ENCODE data around the gene RAVER1.

RAVER1 gene

DNA sequence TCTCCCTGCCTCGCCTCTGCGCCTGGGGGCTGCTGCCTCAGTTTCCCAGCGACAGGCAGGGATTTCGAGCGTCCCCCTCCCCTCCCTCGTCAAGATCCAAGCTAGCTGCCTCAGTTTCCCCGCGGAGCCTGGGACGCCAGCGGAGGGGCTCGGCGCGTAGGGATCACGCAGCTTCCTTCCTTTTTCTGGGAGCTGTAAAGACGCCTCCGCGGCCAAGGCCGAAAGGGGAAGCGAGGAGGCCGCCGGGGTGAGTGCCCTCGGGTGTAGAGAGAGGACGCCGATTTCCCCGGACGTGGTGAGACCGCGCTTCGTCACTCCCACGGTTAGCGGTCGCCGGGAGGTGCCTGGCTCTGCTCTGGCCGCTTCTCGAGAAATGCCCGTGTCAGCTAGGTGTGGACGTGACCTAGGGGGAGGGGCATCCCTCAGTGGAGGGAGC is 63.1 kb downstream of the RAVER1 start:
- H3K4me3 ChIP-seq (ENCODE audit: low read depth, low read length): peak overlapping the region; percentile 34
- peak overlapping the region; percentile 55 for H2AFZ ChIP-seq
- TF ChIP-seq CTCF (IDR thresholded peaks at IDR 0.05): no peak

DNA sequence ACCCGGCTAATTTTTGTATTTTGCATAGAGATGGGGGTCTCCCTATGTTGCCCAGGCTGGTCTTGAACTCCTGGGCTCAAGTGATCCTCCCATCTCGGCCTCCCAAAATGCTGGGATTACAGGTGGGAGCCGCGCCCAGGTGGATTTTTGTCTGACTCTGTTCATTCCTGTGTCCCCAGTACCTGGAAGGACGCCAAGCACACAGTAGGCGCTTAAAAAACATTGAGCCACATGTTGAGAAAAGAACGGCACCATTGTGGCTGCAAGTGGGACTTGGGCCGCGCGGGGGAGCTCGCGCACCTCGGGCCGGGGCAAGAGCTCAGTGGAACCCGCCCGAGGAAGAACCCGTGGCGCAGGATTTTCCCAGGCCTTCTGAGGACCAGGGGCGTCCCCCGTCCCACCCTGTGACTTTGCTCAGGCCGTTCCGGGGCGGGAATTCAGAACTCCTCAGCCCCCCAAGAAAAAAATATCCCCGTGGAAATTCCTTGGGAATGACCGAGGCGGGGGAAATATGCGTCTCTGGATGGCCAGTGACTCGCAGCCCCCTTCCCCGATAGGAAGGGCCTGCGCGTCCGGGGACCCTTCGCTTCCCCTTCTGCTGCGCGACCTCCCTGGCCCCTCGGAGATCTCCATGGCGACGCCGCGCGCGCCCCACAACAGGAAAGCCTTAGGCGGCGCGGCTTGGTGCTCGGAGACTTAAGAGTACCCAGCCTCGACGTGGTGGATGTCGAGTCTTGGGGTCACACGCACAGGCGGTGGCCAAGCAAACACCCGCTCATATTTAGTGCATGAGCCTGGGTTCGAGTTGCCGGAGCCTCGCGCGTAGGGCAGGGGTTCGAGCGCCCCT is 63.8 kb downstream of the RAVER1 start:
- TF ChIP-seq CTCF (IDR thresholded peaks at IDR 0.05): peak; percentile 98
- Histone ChIP-seq H3K9ac (no peak overlapping the region), H3K27me3 (ENCODE audit: control insufficient read depth, insufficient read depth, low read length) (no peaks in the 10 kb centered on the region), H3K4me1 (no peaks in the 10 kb centered on the region), H3K4me2 (ENCODE audit: low read length) (peak overlapping the region; percentile 71), H3K4me3 (ENCODE audit: low read depth, low read length) (peak overlapping the region; percentile 34), H3K27ac (peak overlapping the region; percentile 68), H3K9me3 (ENCODE audit: control insufficient read depth, low read length) (no peaks in the 10 kb centered on the region), H3K36me3 (ENCODE audit: control insufficient read depth, insufficient read depth, low read length) (no peaks in the 10 kb centered on the region), H3K79me2 (no peaks in the 10 kb centered on the region), H2AFZ (peak overlapping the region; percentile 55)

More for the DNA sequence above, 63.1 kb downstream of the RAVER1 start:
- Histone ChIP-seq H3K9me3 (ENCODE audit: control insufficient read depth, low read length) (no peaks in the 10 kb centered on the region), H3K27ac (peak overlapping the region; percentile 68), H3K36me3 (ENCODE audit: control insufficient read depth, insufficient read depth, low read length) (no peaks in the 10 kb centered on the region), H3K4me2 (ENCODE audit: low read length) (peak overlapping the region; percentile 71), H3K79me2 (no peaks in the 10 kb centered on the region), H3K4me1 (no peaks in the 10 kb centered on the region), H3K9ac (no peak overlapping the region), H3K27me3 (ENCODE audit: control insufficient read depth, insufficient read depth, low read length) (no peaks in the 10 kb centered on the region)

DNA sequence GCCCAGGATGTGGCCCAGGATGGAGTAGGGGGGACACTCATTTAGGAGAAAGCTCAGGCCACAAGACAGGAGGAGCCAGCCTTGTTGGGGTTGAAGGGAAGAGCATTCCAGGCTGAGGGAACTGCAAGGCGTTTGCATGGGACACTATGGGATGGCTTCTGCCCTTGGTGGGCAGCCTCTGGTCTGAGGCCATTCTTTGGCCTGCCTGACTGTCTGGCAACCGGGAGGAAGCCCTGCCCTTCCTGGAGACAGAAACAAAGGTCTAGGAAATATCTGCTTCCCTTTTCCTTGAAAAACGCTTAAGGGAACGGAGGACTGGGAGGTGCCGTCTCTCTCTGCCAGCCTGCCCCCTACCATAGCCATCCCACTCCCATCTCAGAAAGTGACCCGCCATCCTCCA is 65.3 kb downstream of the RAVER1 start:
- H3K36me3 ChIP-seq (ENCODE audit: control insufficient read depth, insufficient read depth, low read length): no peaks in the 10 kb centered on the region
- no peak overlapping the region for H3K9ac ChIP-seq
- H2AFZ ChIP-seq: no peak overlapping the region
- TF ChIP-seq CTCF (IDR thresholded peaks at IDR 0.05): no peak
- peak overlapping the region; percentile 58 for H3K27ac ChIP-seq
- no peak overlapping the region for H3K4me2 ChIP-seq (ENCODE audit: low read length)
- no peaks in the 10 kb centered on the region for H3K9me3 ChIP-seq (ENCODE audit: control insufficient read depth, low read length)
- no peaks in the 10 kb centered on the region for H3K4me1 ChIP-seq
- no peak overlapping the region for H3K4me3 ChIP-seq (ENCODE audit: low read depth, low read length)
- no peaks in the 10 kb centered on the region for H3K79me2 ChIP-seq
- no peaks in the 10 kb centered on the region for H3K27me3 ChIP-seq (ENCODE audit: control insufficient read depth, insufficient read depth, low read length)

GRCh38 chr19:10266706-10267105 is 66.6 kb downstream of the RAVER1 start:
- no peaks in the 10 kb centered on the region for H3K36me3 ChIP-seq (ENCODE audit: control insufficient read depth, insufficient read depth, low read length)
- H3K4me3 ChIP-seq (ENCODE audit: low read depth, low read length): no peak overlapping the region
- no peak overlapping the region for H3K27ac ChIP-seq
- H3K79me2 ChIP-seq: no peaks in the 10 kb centered on the region
- no peak overlapping the region for H3K4me2 ChIP-seq (ENCODE audit: low read length)
- no peaks in the 10 kb centered on the region for H3K4me1 ChIP-seq
- H3K9me3 ChIP-seq (ENCODE audit: control insufficient read depth, low read length): no peaks in the 10 kb centered on the region
- H3K9ac ChIP-seq: no peak overlapping the region
- no peaks in the 10 kb centered on the region for H3K27me3 ChIP-seq (ENCODE audit: control insufficient read depth, insufficient read depth, low read length)
- no peak for TF ChIP-seq CTCF (IDR thresholded peaks at IDR 0.05)
- no peak overlapping the region for H2AFZ ChIP-seq
